Measurements from ENCODE around the gene USP13. TPM values are rescaled to one million over a fixed set of nuclear protein-coding genes. Genes with fewer than 3 reads are reported as not detected.

USP13 gene
- total RNA-seq, 1 experiment from 2014 or later: 33.0 TPM

DNA sequence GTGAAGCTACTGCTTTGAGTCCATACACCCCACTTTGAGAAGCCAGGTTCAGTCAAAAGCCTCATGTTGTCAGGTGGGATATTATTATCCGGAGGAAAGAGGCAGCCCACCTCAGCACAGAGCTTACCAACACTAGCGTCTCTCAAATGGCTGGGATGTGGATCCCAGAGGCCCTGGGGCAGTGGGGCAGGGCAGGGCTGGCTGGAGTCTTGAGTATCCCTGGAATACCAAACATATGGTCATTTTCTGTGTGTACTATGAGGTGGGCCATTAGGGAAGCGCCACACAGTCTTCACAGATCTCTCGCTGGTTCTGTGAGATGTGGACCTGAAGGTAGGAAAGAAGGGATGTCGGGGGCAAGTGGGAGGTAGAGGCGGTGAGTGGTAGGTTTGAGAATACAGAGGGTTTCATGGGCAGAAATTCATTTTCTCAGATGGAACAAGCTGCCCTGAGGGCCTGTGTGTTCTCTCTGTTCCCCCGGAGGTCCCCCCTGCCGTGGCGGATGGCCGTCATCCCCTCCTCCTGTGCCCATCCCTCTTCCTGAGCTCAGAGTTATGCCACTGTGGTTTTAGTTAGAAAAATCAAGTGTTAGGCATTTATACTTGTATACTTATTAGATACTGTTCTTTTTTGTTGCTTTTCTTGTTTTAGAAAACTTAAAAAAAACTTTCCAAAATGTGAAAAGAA is 66.4 kb downstream of the USP13 start:
- DNase-seq (ENCODE audit: low spot score): no peak
- CTCF ChIA-PET: no interaction called here
- intact Hi-C loops (cut with micrococcal nuclease; ENCODE audit: unreplicated experiment): no loop called here
- Histone ChIP-seq H3K36me3 (ENCODE audit: insufficient read depth, low read length, poor library complexity, severe bottlenecking) (peaks cover 7% of the 10 kb centered on the region), H3K27ac (ENCODE audit: low read depth, low read length, poor library complexity, severe bottlenecking) (no peak overlapping the region), H3K4me3 (ENCODE audit: low read depth, low read length, poor library complexity, severe bottlenecking) (no peak overlapping the region), H3K4me1 (ENCODE audit: insufficient read depth, low read length, poor library complexity, severe bottlenecking) (no peaks in the 10 kb centered on the region), H3K9me3 (ENCODE audit: low read depth, low read length, poor library complexity, severe bottlenecking) (no peaks in the 10 kb centered on the region), H3K27me3 (replicated peaks; ENCODE audit: insufficient read depth, low read depth, low read length, poor library complexity) (no peaks in the 10 kb centered on the region)
- POLR2A ChIA-PET (ENCODE audit: low non-redundant PET): no interaction called here
- BruUV-seq (replicated peaks): no TSS peak
- TF ChIP-seq, protein P1, sequence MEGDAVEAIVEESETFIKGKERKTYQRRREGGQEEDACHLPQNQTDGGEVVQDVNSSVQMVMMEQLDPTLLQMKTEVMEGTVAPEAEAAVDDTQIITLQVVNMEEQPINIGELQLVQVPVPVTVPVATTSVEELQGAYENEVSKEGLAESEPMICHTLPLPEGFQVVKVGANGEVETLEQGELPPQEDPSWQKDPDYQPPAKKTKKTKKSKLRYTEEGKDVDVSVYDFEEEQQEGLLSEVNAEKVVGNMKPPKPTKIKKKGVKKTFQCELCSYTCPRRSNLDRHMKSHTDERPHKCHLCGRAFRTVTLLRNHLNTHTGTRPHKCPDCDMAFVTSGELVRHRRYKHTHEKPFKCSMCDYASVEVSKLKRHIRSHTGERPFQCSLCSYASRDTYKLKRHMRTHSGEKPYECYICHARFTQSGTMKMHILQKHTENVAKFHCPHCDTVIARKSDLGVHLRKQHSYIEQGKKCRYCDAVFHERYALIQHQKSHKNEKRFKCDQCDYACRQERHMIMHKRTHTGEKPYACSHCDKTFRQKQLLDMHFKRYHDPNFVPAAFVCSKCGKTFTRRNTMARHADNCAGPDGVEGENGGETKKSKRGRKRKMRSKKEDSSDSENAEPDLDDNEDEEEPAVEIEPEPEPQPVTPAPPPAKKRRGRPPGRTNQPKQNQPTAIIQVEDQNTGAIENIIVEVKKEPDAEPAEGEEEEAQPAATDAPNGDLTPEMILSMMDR (conservative IDR thresholded peaks at IDR 0.05; ENCODE audit: low read depth, low read length): no peak
- TF ChIP-seq EZH2 (IDR thresholded peaks at IDR 0.05; ENCODE audit: borderline replicate concordance, low read depth, low read length, poor library complexity, severe bottlenecking): no peak

DNA sequence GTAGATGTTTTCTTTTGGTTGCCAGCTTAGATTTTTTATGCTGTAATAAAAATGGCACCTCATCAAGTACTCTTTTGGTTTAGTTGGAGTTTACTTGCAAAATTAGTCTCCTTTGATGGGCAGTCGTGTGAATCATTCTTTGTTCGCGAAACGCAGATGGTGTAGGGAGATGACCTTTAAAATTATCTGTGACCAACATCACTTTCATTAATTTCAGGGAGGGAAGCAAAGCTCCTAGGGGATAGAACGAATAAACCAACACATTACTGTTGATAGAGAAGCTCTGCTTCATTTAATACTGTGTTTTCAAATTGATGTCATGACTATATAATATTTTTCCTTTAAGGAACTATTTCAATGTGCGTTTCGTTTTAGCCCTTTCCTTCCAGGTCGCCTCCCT is 67.4 kb downstream of the USP13 start:
- peaks cover 7% of the 10 kb centered on the region for H3K36me3 ChIP-seq (ENCODE audit: insufficient read depth, low read length, poor library complexity, severe bottlenecking)
- POLR2A ChIA-PET (ENCODE audit: low non-redundant PET): no interaction called here

DNA sequence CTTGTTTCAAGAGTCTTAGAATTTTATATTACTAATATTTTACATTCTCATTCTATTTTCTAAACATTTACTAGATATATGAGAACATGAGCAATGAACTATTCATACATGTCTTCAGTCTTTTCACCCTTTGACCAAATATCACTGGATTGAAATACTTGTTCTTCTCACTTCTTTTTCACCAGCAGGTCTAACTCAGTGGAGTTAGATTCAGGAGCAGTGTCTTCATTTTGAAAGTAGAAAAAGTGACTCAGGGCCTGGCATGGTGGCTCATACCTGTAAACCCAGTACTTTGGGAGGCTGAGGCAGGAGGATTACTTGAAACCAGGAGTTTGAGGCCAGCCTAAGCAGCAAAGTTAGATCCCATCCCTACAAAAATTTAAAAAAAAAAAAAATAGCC is 70.8 kb downstream of the USP13 start:
- Histone ChIP-seq H3K27ac (ENCODE audit: low read depth, low read length, poor library complexity, severe bottlenecking) (no peak overlapping the region), H3K27me3 (replicated peaks; ENCODE audit: insufficient read depth, low read depth, low read length, poor library complexity) (no peaks in the 10 kb centered on the region), H3K4me3 (ENCODE audit: low read depth, low read length, poor library complexity, severe bottlenecking) (no peak overlapping the region), H3K36me3 (ENCODE audit: insufficient read depth, low read length, poor library complexity, severe bottlenecking) (peaks cover 7% of the 10 kb centered on the region), H3K4me1 (ENCODE audit: insufficient read depth, low read length, poor library complexity, severe bottlenecking) (no peaks in the 10 kb centered on the region), H3K9me3 (ENCODE audit: low read depth, low read length, poor library complexity, severe bottlenecking) (no peaks in the 10 kb centered on the region)
- ChIA-PET CTCF (no interaction called here), POLR2A (ENCODE audit: low non-redundant PET) (no interaction called here)
- BruUV-seq (replicated peaks): no TSS peak
- DNase-seq (ENCODE audit: low spot score): no peak
- intact Hi-C loops (cut with micrococcal nuclease; ENCODE audit: unreplicated experiment): no loop called here
- no peak for TF ChIP-seq EZH2 (IDR thresholded peaks at IDR 0.05; ENCODE audit: borderline replicate concordance, low read depth, low read length, poor library complexity, severe bottlenecking)
- TF ChIP-seq, protein P1 (conservative IDR thresholded peaks at IDR 0.05; ENCODE audit: low read depth, low read length): no peak

More for the DNA sequence above, 67.4 kb downstream of the USP13 start:
- H3K27me3 ChIP-seq (replicated peaks; ENCODE audit: insufficient read depth, low read depth, low read length, poor library complexity): no peaks in the 10 kb centered on the region
- BruUV-seq (replicated peaks): no TSS peak
- no peaks in the 10 kb centered on the region for H3K9me3 ChIP-seq (ENCODE audit: low read depth, low read length, poor library complexity, severe bottlenecking)
- intact Hi-C loops (cut with micrococcal nuclease; ENCODE audit: unreplicated experiment): no loop called here
- DNase-seq (ENCODE audit: low spot score): no peak
- no peaks in the 10 kb centered on the region for H3K4me1 ChIP-seq (ENCODE audit: insufficient read depth, low read length, poor library complexity, severe bottlenecking)
- no peak overlapping the region for H3K4me3 ChIP-seq (ENCODE audit: low read depth, low read length, poor library complexity, severe bottlenecking)
- H3K27ac ChIP-seq (ENCODE audit: low read depth, low read length, poor library complexity, severe bottlenecking): no peak overlapping the region
- CTCF ChIA-PET: no interaction called here
- TF ChIP-seq, protein P1 (conservative IDR thresholded peaks at IDR 0.05; ENCODE audit: low read depth, low read length): no peak
- no peak for TF ChIP-seq EZH2 (IDR thresholded peaks at IDR 0.05; ENCODE audit: borderline replicate concordance, low read depth, low read length, poor library complexity, severe bottlenecking)
